ENCODE data around the gene ASPHD2. TPM values are rescaled to one million over a fixed set of nuclear protein-coding genes. Genes with fewer than 3 reads are reported as not detected.

The ASPHD2 gene
- total and polyA plus RNA-seq, 10 of the 15 experiments (the other 5 are each of a cell fraction or from before 2014, with no cell fraction given) = 1.6 to 10.6 (median 5.2) TPM

GRCh38 chr22:26479043-26479791 is 50.2 kb downstream of the ASPHD2 start:
- peak overlapping the region; percentile 80 for H2AFZ ChIP-seq (ENCODE audit: control insufficient read depth, low read depth, low read length)
- peak overlapping the region; percentile 84 for H3K9ac ChIP-seq (ENCODE audit: control insufficient read depth, insufficient read depth, low read length)
- no peaks in the 10 kb centered on the region for H4K20me1 ChIP-seq (ENCODE audit: control insufficient read depth, insufficient read depth)
- no peaks in the 10 kb centered on the region for H3K27me3 ChIP-seq (replicated peaks in 1 of 2; ENCODE audit: control insufficient read depth in 2 of 2, insufficient read depth in 2 of 2, low read length in 1 of 2)
- ChIA-PET RAD21 (ENCODE audit: unreplicated experiment) (interaction anchor here (0.8 to 2.0 kb wide), 6 partner anchors 16 to 195 kb away, joined by 3 to 10 read pairs (median 4); no protein-coding TSS in a partner anchor), SMC1A (ENCODE audit: uncharacterized antibody, unreplicated experiment) (interaction anchor here (0.8 to 4.3 kb wide), 12 partner anchors 13 to 195 kb away, joined by 3 to 17 read pairs (median 4); no protein-coding TSS in a partner anchor), POLR2A (interaction anchor here (0.5 to 1.1 kb wide), 7 partner anchors 25 to 912 kb away, joined by 3 to 8 read pairs (median 3); no protein-coding TSS in a partner anchor), CTCF (interaction anchor here (0.6 to 7.1 kb wide), 20 partner anchors 8 to 234 kb away, joined by 3 to 47 read pairs (median 4); partner anchors contain the start of gene TFIP11)
- peak; percentile 5; the same call in 1 of the 3 replicates for ATAC-seq
- H3K4me1 ChIP-seq (ENCODE audit: control insufficient read depth, insufficient read depth, low read length) = peaks cover 34% of the 10 kb centered on the region
- H3K36me3 ChIP-seq (ENCODE audit: control insufficient read depth in 2 of 2, insufficient read depth in 2 of 2, low read length in 1 of 2) = peaks cover 0 to 3% of the 10 kb centered on the region in 2 experiments; a peak in 2 of 4 replicates
- no TSS peak for BruUV-seq (replicated peaks)
- 13% methylated on average over 12 of the region's 12 CpGs for WGBS (ENCODE audit: insufficient coverage, insufficient replicate concordance, low lambda C conversion rate, missing lambda C conversion rate)
- peak overlapping the region; percentile 97 for H3K4me3 ChIP-seq
- no peaks in the 10 kb centered on the region for H3K9me3 ChIP-seq (replicated peaks; ENCODE audit: control insufficient read depth, insufficient read depth, low read length)
- H3K27ac ChIP-seq (ENCODE audit: control insufficient read depth, insufficient read depth) = peak overlapping the region; percentile 88
- FAIRE-seq = peak; percentile 72
- in situ Hi-C loops (cut with MboI) (no loop called here), intact Hi-C loops (cut with micrococcal nuclease; ENCODE audit: unreplicated experiment) (no loop called here)
- peaks cover 51% of the 10 kb centered on the region for H3K79me2 ChIP-seq (ENCODE audit: control insufficient read depth, insufficient read depth, low read length)
- TF ChIP-seq NKRF (conservative IDR thresholded peaks at IDR 0.05) = peak; percentile 50; the same call in 1 of the 2 replicates
- TF ChIP-seq SIN3A (IDR thresholded peaks at IDR 0.05; ENCODE audit: low read depth, low read length) = no peak; the same call in 1 of the 2 replicates
- peak; percentile 44; the same call in 1 of the 2 replicates for TF ChIP-seq MXI1 (IDR thresholded peaks at IDR 0.05; ENCODE audit: low read depth, low read length)
- no peak for TF ChIP-seq EZH2 (IDR thresholded peaks at IDR 0.05; ENCODE audit: borderline replicate concordance, control insufficient read depth, low read depth, low read length)
- peak in 1 of 3 experiments; percentile 22; a peak in 2 of 6 replicates for TF ChIP-seq CTCF (IDR thresholded peaks at IDR 0.05 in 2 of 3, conservative IDR thresholded peaks at IDR 0.05 in 1 of 3; ENCODE audit: control insufficient read depth in 2 of 3, extremely low read depth in 1 of 3, insufficient read depth in 1 of 3, low read depth in 3 of 3, low read length in 3 of 3)
- peak; percentile 64 for TF ChIP-seq YY1 (IDR thresholded peaks at IDR 0.05; ENCODE audit: low read depth, low read length)
- peak; percentile 11 for TF ChIP-seq SKIL (IDR thresholded peaks at IDR 0.05; ENCODE audit: low read depth, poor library complexity, severe bottlenecking)
- peak overlapping the region; percentile 97 for H3K4me2 ChIP-seq (ENCODE audit: control insufficient read depth, insufficient read depth)
- DNase-seq (ENCODE audit: low read depth, low spot score) = no peak
